ENCODE data around the gene DGKK.

Gene DGKK

GRCh38 chrX:50458483-50458882 is 12.1 kb downstream of the DGKK start:
- H3K9ac ChIP-seq (ENCODE audit: low read length): no peak overlapping the region
- H3K4me3 ChIP-seq (ENCODE audit: low read length): no peak overlapping the region
- no peaks in the 10 kb centered on the region for H3K9me3 ChIP-seq (ENCODE audit: control insufficient read depth, low read length)
- no peaks in the 10 kb centered on the region for H3K36me3 ChIP-seq (ENCODE audit: control insufficient read depth, insufficient read depth, low read length)
- H3K4me1 ChIP-seq (ENCODE audit: control insufficient read depth, insufficient read depth, low read length): no peaks in the 10 kb centered on the region
- no peaks in the 10 kb centered on the region for H3K27me3 ChIP-seq (ENCODE audit: control insufficient read depth, insufficient read depth, low read length)

GRCh38 chrX:50456712-50457484 is 13.7 kb downstream of the DGKK start:
- H3K9me3 ChIP-seq (ENCODE audit: control insufficient read depth, low read length): no peaks in the 10 kb centered on the region
- H3K4me3 ChIP-seq (ENCODE audit: low read length): no peak overlapping the region
- H3K27me3 ChIP-seq (ENCODE audit: control insufficient read depth, insufficient read depth, low read length): no peaks in the 10 kb centered on the region
- H3K9ac ChIP-seq (ENCODE audit: low read length): no peak overlapping the region
- H3K36me3 ChIP-seq (ENCODE audit: control insufficient read depth, insufficient read depth, low read length): no peaks in the 10 kb centered on the region
- H3K4me1 ChIP-seq (ENCODE audit: control insufficient read depth, insufficient read depth, low read length): no peaks in the 10 kb centered on the region

GRCh38 chrX:50452782-50453181 is 17.8 kb downstream of the DGKK start:
- Histone ChIP-seq H3K9me3 (ENCODE audit: control insufficient read depth, low read length) (no peaks in the 10 kb centered on the region), H3K27me3 (ENCODE audit: control insufficient read depth, insufficient read depth, low read length) (no peaks in the 10 kb centered on the region), H3K4me3 (ENCODE audit: low read length) (no peak overlapping the region), H3K36me3 (ENCODE audit: control insufficient read depth, insufficient read depth, low read length) (no peaks in the 10 kb centered on the region), H3K9ac (ENCODE audit: low read length) (no peak overlapping the region), H3K4me1 (ENCODE audit: control insufficient read depth, insufficient read depth, low read length) (no peaks in the 10 kb centered on the region)

GRCh38 chrX:50450324-50450723 is 20.3 kb downstream of the DGKK start:
- Histone ChIP-seq H3K4me3 (ENCODE audit: low read length) (no peak overlapping the region), H3K36me3 (ENCODE audit: control insufficient read depth, insufficient read depth, low read length) (no peaks in the 10 kb centered on the region), H3K27me3 (ENCODE audit: control insufficient read depth, insufficient read depth, low read length) (no peaks in the 10 kb centered on the region), H3K9me3 (ENCODE audit: control insufficient read depth, low read length) (no peaks in the 10 kb centered on the region), H3K4me1 (ENCODE audit: control insufficient read depth, insufficient read depth, low read length) (no peaks in the 10 kb centered on the region), H3K9ac (ENCODE audit: low read length) (no peak overlapping the region)

GRCh38 chrX:50448565-50448964 is 22.1 kb downstream of the DGKK start:
- no peaks in the 10 kb centered on the region for H3K9me3 ChIP-seq (ENCODE audit: control insufficient read depth, low read length)
- no peaks in the 10 kb centered on the region for H3K4me1 ChIP-seq (ENCODE audit: control insufficient read depth, insufficient read depth, low read length)
- no peaks in the 10 kb centered on the region for H3K27me3 ChIP-seq (ENCODE audit: control insufficient read depth, insufficient read depth, low read length)
- no peak overlapping the region for H3K4me3 ChIP-seq (ENCODE audit: low read length)
- no peak overlapping the region for H3K9ac ChIP-seq (ENCODE audit: low read length)
- no peaks in the 10 kb centered on the region for H3K36me3 ChIP-seq (ENCODE audit: control insufficient read depth, insufficient read depth, low read length)

- Histone ChIP-seq H3K9ac (ENCODE audit: low read length) (no peak overlapping the region), H3K36me3 (ENCODE audit: control insufficient read depth, insufficient read depth, low read length) (no peaks in the 10 kb centered on the region), H3K4me3 (ENCODE audit: low read length) (no peak overlapping the region), H3K9me3 (ENCODE audit: control insufficient read depth, low read length) (no peaks in the 10 kb centered on the region), H3K27me3 (ENCODE audit: control insufficient read depth, insufficient read depth, low read length) (no peaks in the 10 kb centered on the region), H3K4me1 (ENCODE audit: control insufficient read depth, insufficient read depth, low read length) (no peaks in the 10 kb centered on the region)
Observed at GRCh38 chrX:50447535-50447934, 23.1 kb downstream of the DGKK start.

- H3K27me3 ChIP-seq (ENCODE audit: control insufficient read depth, insufficient read depth, low read length): no peaks in the 10 kb centered on the region
Observed at GRCh38 chrX:50442426-50443116, 28.1 kb downstream of the DGKK start.

GRCh38 chrX:50436797-50437196 is 33.8 kb downstream of the DGKK start:
- H3K27me3 ChIP-seq (ENCODE audit: control insufficient read depth, insufficient read depth, low read length): no peaks in the 10 kb centered on the region
- no peak overlapping the region for H3K9ac ChIP-seq (ENCODE audit: low read length)
- no peaks in the 10 kb centered on the region for H3K9me3 ChIP-seq (ENCODE audit: control insufficient read depth, low read length)
- no peaks in the 10 kb centered on the region for H3K4me1 ChIP-seq (ENCODE audit: control insufficient read depth, insufficient read depth, low read length)
- no peaks in the 10 kb centered on the region for H3K36me3 ChIP-seq (ENCODE audit: control insufficient read depth, insufficient read depth, low read length)
- H3K4me3 ChIP-seq (ENCODE audit: low read length): no peak overlapping the region

More at GRCh38 chrX:50442426-50443116, 28.1 kb downstream of the DGKK start:
- H3K36me3 ChIP-seq (ENCODE audit: control insufficient read depth, insufficient read depth, low read length): no peaks in the 10 kb centered on the region
- no peak overlapping the region for H3K4me3 ChIP-seq (ENCODE audit: low read length)
- no peak overlapping the region for H3K9ac ChIP-seq (ENCODE audit: low read length)
- no peaks in the 10 kb centered on the region for H3K4me1 ChIP-seq (ENCODE audit: control insufficient read depth, insufficient read depth, low read length)
- H3K9me3 ChIP-seq (ENCODE audit: control insufficient read depth, low read length): no peaks in the 10 kb centered on the region

- Histone ChIP-seq H3K27me3 (ENCODE audit: control insufficient read depth, insufficient read depth, low read length) (no peaks in the 10 kb centered on the region), H3K36me3 (ENCODE audit: control insufficient read depth, insufficient read depth, low read length) (no peaks in the 10 kb centered on the region), H3K9me3 (ENCODE audit: control insufficient read depth, low read length) (no peaks in the 10 kb centered on the region), H3K4me1 (ENCODE audit: control insufficient read depth, insufficient read depth, low read length) (no peaks in the 10 kb centered on the region), H3K4me3 (ENCODE audit: low read length) (no peak overlapping the region), H3K9ac (ENCODE audit: low read length) (no peak overlapping the region)
Observed at GRCh38 chrX:50432829-50433289, 37.8 kb downstream of the DGKK start.

GRCh38 chrX:50431623-50432022 is 39.0 kb downstream of the DGKK start:
- no peaks in the 10 kb centered on the region for H3K4me1 ChIP-seq (ENCODE audit: control insufficient read depth, insufficient read depth, low read length)
- no peak overlapping the region for H3K4me3 ChIP-seq (ENCODE audit: low read length)
- H3K9ac ChIP-seq (ENCODE audit: low read length): no peak overlapping the region
- H3K27me3 ChIP-seq (ENCODE audit: control insufficient read depth, insufficient read depth, low read length): no peaks in the 10 kb centered on the region
- no peaks in the 10 kb centered on the region for H3K9me3 ChIP-seq (ENCODE audit: control insufficient read depth, low read length)
- H3K36me3 ChIP-seq (ENCODE audit: control insufficient read depth, insufficient read depth, low read length): no peaks in the 10 kb centered on the region

- no peaks in the 10 kb centered on the region for H3K9me3 ChIP-seq (ENCODE audit: control insufficient read depth, low read length)
Observed at GRCh38 chrX:50430917-50431575, 39.6 kb downstream of the DGKK start.

GRCh38 chrX:50428174-50428573 is 42.5 kb downstream of the DGKK start:
- H3K9me3 ChIP-seq (ENCODE audit: control insufficient read depth, low read length): no peaks in the 10 kb centered on the region
- H3K27me3 ChIP-seq (ENCODE audit: control insufficient read depth, insufficient read depth, low read length): no peaks in the 10 kb centered on the region
- no peaks in the 10 kb centered on the region for H3K36me3 ChIP-seq (ENCODE audit: control insufficient read depth, insufficient read depth, low read length)
- H3K9ac ChIP-seq (ENCODE audit: low read length): no peak overlapping the region
- no peaks in the 10 kb centered on the region for H3K4me1 ChIP-seq (ENCODE audit: control insufficient read depth, insufficient read depth, low read length)
- H3K4me3 ChIP-seq (ENCODE audit: low read length): no peak overlapping the region

More at GRCh38 chrX:50430917-50431575, 39.6 kb downstream of the DGKK start:
- Histone ChIP-seq H3K4me3 (ENCODE audit: low read length) (no peak overlapping the region), H3K9ac (ENCODE audit: low read length) (no peak overlapping the region), H3K27me3 (ENCODE audit: control insufficient read depth, insufficient read depth, low read length) (no peaks in the 10 kb centered on the region), H3K36me3 (ENCODE audit: control insufficient read depth, insufficient read depth, low read length) (no peaks in the 10 kb centered on the region), H3K4me1 (ENCODE audit: control insufficient read depth, insufficient read depth, low read length) (no peaks in the 10 kb centered on the region)

Measured in mucosa of stomach (tissue), 1 donor.